Vagina (tissue), 2 donors: ENCODE measurements around the gene TPX2. TPM values are rescaled to one million over a fixed set of nuclear protein-coding genes. Genes with fewer than 3 reads are reported as not detected.
"Not testable (repeated sequence)": the region's sequence is repeated elsewhere in the genome, so short reads cannot be mapped to it uniquely, and the experiment has no call there.

Source experiments
- DNase-seq, 2 donors: peaks; one replicate each; pipeline ENCODE4 v3.0.0-alpha.2; 2017; ENCODE audit errors: extremely low spot score in 2 of 2
- H3K27ac ChIP-seq: fragments of 200-600 bp; sonication (generic); one replicate; pipeline ENCODE4 v1.5.1; 2019
- H3K27me3 ChIP-seq: fragments of 200-600 bp; sonication (generic); one replicate; pipeline ENCODE4 v1.5.1; 2019
- H3K36me3 ChIP-seq, 2 donors: fragments of 200-600 bp; sonication (generic); one replicate each; pipeline ENCODE4 v1.5.1; 2017 to 2019
- H3K4me1 ChIP-seq: fragments of 200-600 bp; sonication (generic); one replicate; pipeline ENCODE4 v1.5.1; 2019
- H3K4me3 ChIP-seq, 2 donors: fragments of 200-600 bp; sonication (generic); 1 replicate in 1 of 2; 2 replicates in 1 of 2; pipeline ENCODE4 v1.5.1; 2016 to 2019
- H3K9me3 ChIP-seq: fragments of 200-600 bp; sonication (generic); one replicate; pipeline ENCODE4 v1.5.1; 2019
- CTCF ChIP-seq, 3 experiments: fragments of 450-650 bp in 2 of 3; fragments of 200-600 bp in 1 of 3; sonication (generic) in 1 of 3; IDR thresholded peaks; one replicate each; pipeline ENCODE4 v1.5.1; 2017 to 2019; ENCODE audit warnings: antibody characterized with exemption in 3 of 3, mild to moderate bottlenecking in 2 of 3, moderate library complexity in 2 of 3
- POLR2A ChIP-seq, 2 donors: fragments of 450-650 bp; IDR thresholded peaks; one replicate each; pipeline ENCODE4 v1.6.1; 2017; ENCODE audit warnings: antibody characterized with exemption in 2 of 2, mild to moderate bottlenecking in 2 of 2, moderate library complexity in 2 of 2
- POLR2AphosphoS5 ChIP-seq, 2 donors: sonication (generic); formaldehyde crosslinking; IDR thresholded peaks; one replicate each; pipeline ENCODE4 v1.9.0; 2017; ENCODE audit warnings: antibody characterized with exemption in 2 of 2, mild to moderate bottlenecking in 2 of 2, low read depth in 1 of 2; ENCODE audit not compliant: insufficient read depth in 1 of 2
- intact Hi-C: fragments of 100-400 bp; cut with DNase I; formaldehyde crosslinking; loops from one replicate; pipeline ENCODE4 v1.15.1; 2023
- total RNA-seq: library from RNA; depleted of rRNA; stranded (reverse); fragments of >200 nt; gene quantifications from one replicate; pipeline ENCODE4 v1.2.3, GENCODE V29; 2016

Gene TPX2
- total RNA-seq, 1 donor from 2014 or later: 6.1 TPM

- Histone ChIP-seq H3K27ac (peak overlapping the region; percentile 59), H3K27me3 (no peaks in the 10 kb centered on the region)
Observed at GRCh38 chr20:31739550-31739977, 474 bp downstream of the TPX2 start.

GRCh38 chr20:31740208-31740607 is 1.1 kb downstream of the TPX2 start:
- TF ChIP-seq CTCF (IDR thresholded peaks at IDR 0.05) (no peak), POLR2A (IDR thresholded peaks at IDR 0.05) (no peak), POLR2AphosphoS5 (IDR thresholded peaks at IDR 0.05; ENCODE audit: insufficient read depth in 1 of 2, low read depth in 1 of 2) (no peak)
- Histone ChIP-seq H3K4me1 (peaks cover 10% of the 10 kb centered on the region), H3K27me3 (no peaks in the 10 kb centered on the region), H3K36me3 (no peaks in the 10 kb centered on the region), H3K27ac (no peak overlapping the region), H3K4me3 (no peak overlapping the region), H3K9me3 (no peaks in the 10 kb centered on the region)
- DNase-seq: no peak
- intact Hi-C loops: no loop called here

More at GRCh38 chr20:31739550-31739977, 474 bp downstream of the TPX2 start:
- DNase-seq: no peak
- intact Hi-C loops: no loop called here
- no peak for TF ChIP-seq POLR2A (IDR thresholded peaks at IDR 0.05)
- no peaks in the 10 kb centered on the region for H3K36me3 ChIP-seq
- no peaks in the 10 kb centered on the region for H3K9me3 ChIP-seq
- peaks cover 10% of the 10 kb centered on the region for H3K4me1 ChIP-seq
- peak overlapping the region; percentile 52 to 53 for H3K4me3 ChIP-seq

- Histone ChIP-seq H3K27ac (no peak overlapping the region), H3K36me3 (no peaks in the 10 kb centered on the region), H3K9me3 (no peaks in the 10 kb centered on the region), H3K27me3 (no peaks in the 10 kb centered on the region), H3K4me3 (no peak overlapping the region), H3K4me1 (peaks cover 10% of the 10 kb centered on the region)
- DNase-seq: no peak
- intact Hi-C loops: no loop called here
- no peak for TF ChIP-seq POLR2AphosphoS5 (IDR thresholded peaks at IDR 0.05; ENCODE audit: insufficient read depth in 1 of 2, low read depth in 1 of 2)
- no peak for TF ChIP-seq CTCF (IDR thresholded peaks at IDR 0.05)
- no peak for TF ChIP-seq POLR2A (IDR thresholded peaks at IDR 0.05)
Observed at GRCh38 chr20:31740656-31741323, 1.7 kb downstream of the TPX2 start.

- Histone ChIP-seq H3K36me3 (no peaks in the 10 kb centered on the region), H3K9me3 (no peaks in the 10 kb centered on the region), H3K4me1 (no peaks in the 10 kb centered on the region), H3K4me3 (no peak overlapping the region), H3K27ac (no peak overlapping the region), H3K27me3 (no peaks in the 10 kb centered on the region)
- no peak for DNase-seq
- intact Hi-C loops: no loop called here
- TF ChIP-seq POLR2AphosphoS5 (IDR thresholded peaks at IDR 0.05; ENCODE audit: insufficient read depth in 1 of 2, low read depth in 1 of 2) (no peak), POLR2A (IDR thresholded peaks at IDR 0.05) (no peak), CTCF (IDR thresholded peaks at IDR 0.05) (no peak)
Observed at GRCh38 chr20:31746068-31746878, 7.2 kb downstream of the TPX2 start.

- intact Hi-C loops: not testable (repeated sequence)
Observed at GRCh38 chr20:31747028-31747427, 7.9 kb downstream of the TPX2 start.

GRCh38 chr20:31747640-31748039 is 8.6 kb downstream of the TPX2 start:
- Histone ChIP-seq H3K27ac (no peak overlapping the region), H3K27me3 (no peaks in the 10 kb centered on the region), H3K36me3 (no peaks in the 10 kb centered on the region), H3K4me3 (no peak overlapping the region), H3K4me1 (no peaks in the 10 kb centered on the region), H3K9me3 (no peaks in the 10 kb centered on the region)
- TF ChIP-seq CTCF (IDR thresholded peaks at IDR 0.05): no peak
- TF ChIP-seq POLR2AphosphoS5 (IDR thresholded peaks at IDR 0.05; ENCODE audit: insufficient read depth in 1 of 2, low read depth in 1 of 2): no peak
- TF ChIP-seq POLR2A (IDR thresholded peaks at IDR 0.05): no peak
- DNase-seq: no peak
- intact Hi-C loops: no loop called here

More at GRCh38 chr20:31747028-31747427, 7.9 kb downstream of the TPX2 start:
- not testable (repeated sequence) for DNase-seq, H3K27ac ChIP-seq, H3K36me3 ChIP-seq, H3K4me1 ChIP-seq, H3K9me3 ChIP-seq, H3K4me3 ChIP-seq, H3K27me3 ChIP-seq
